ENCODE measurements around the gene SNX25. TPM values are rescaled to one million over a fixed set of nuclear protein-coding genes. Genes with fewer than 3 reads are reported as not detected.

SNX25 gene
- total RNA-seq, 1 experiment from 2014 or later, result 3.5 TPM

DNA sequence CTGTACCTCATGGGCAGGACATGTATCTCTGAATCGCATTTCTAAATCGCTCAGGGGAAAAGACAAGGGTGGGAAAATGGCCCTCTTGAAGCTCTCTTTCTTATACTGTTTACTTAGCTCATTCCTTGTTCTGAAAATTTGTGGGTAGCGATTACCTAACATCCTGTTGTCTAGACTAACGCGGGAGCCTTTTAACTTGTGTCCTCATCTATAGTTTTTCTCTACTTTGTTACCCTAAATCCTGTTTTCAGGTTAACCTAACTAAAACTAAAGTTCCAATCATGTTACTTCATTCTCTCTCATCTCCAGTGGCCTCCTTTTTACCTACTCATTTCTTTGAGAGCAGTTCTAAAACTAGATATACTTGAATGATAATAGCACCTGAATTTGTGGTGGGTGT, 45.0 kb downstream of the SNX25 start:
- POLR2A ChIA-PET (ENCODE audit: low non-redundant PET), result interaction anchor here (0.5 kb wide), 1 partner anchor 178 kb away, joined by 3 read pairs; no protein-coding TSS in a partner anchor
- TF ChIP-seq, protein P1, sequence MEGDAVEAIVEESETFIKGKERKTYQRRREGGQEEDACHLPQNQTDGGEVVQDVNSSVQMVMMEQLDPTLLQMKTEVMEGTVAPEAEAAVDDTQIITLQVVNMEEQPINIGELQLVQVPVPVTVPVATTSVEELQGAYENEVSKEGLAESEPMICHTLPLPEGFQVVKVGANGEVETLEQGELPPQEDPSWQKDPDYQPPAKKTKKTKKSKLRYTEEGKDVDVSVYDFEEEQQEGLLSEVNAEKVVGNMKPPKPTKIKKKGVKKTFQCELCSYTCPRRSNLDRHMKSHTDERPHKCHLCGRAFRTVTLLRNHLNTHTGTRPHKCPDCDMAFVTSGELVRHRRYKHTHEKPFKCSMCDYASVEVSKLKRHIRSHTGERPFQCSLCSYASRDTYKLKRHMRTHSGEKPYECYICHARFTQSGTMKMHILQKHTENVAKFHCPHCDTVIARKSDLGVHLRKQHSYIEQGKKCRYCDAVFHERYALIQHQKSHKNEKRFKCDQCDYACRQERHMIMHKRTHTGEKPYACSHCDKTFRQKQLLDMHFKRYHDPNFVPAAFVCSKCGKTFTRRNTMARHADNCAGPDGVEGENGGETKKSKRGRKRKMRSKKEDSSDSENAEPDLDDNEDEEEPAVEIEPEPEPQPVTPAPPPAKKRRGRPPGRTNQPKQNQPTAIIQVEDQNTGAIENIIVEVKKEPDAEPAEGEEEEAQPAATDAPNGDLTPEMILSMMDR (conservative IDR thresholded peaks at IDR 0.05; ENCODE audit: low read depth, low read length), result no peak
- no peak for TF ChIP-seq EZH2 (IDR thresholded peaks at IDR 0.05; ENCODE audit: borderline replicate concordance, low read depth, low read length, poor library complexity, severe bottlenecking)
- Histone ChIP-seq H3K36me3 (ENCODE audit: insufficient read depth, low read length, poor library complexity, severe bottlenecking) (no peaks in the 10 kb centered on the region), H3K27me3 (replicated peaks; ENCODE audit: insufficient read depth, low read depth, low read length, poor library complexity) (no peaks in the 10 kb centered on the region), H3K27ac (ENCODE audit: low read depth, low read length, poor library complexity, severe bottlenecking) (no peak overlapping the region), H3K4me1 (ENCODE audit: insufficient read depth, low read length, poor library complexity, severe bottlenecking) (peaks cover 6% of the 10 kb centered on the region), H3K9me3 (ENCODE audit: low read depth, low read length, poor library complexity, severe bottlenecking) (no peaks in the 10 kb centered on the region), H3K4me3 (ENCODE audit: low read depth, low read length, poor library complexity, severe bottlenecking) (no peak overlapping the region)
- CTCF ChIA-PET, result no interaction called here
- no TSS peak for BruUV-seq (replicated peaks)
- intact Hi-C loops (cut with micrococcal nuclease; ENCODE audit: unreplicated experiment), result no loop called here
- no peak for DNase-seq (ENCODE audit: low spot score)

DNA sequence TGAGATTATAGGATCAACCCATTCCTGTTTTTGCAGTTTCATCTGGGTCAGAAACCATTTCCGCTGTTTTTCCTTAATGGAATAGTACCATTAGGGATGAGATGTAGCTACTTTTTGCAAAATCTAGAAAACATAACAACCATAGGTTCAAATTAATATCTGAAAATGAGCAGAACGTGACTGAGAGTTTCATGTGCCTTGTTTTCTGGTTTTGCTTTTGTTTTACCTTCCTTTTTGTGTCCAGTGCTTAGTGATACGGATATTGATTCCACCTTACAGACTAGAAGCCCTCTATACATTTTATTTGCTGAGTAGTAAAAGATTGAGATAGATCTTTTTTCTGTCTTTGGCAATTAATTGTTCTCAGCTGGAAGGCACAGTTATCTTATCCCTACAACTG, 46.5 kb downstream of the SNX25 start:
- no TSS peak for BruUV-seq (replicated peaks)
- ChIA-PET CTCF (no interaction called here), POLR2A (ENCODE audit: low non-redundant PET) (no interaction called here)
- no peaks in the 10 kb centered on the region for H3K27me3 ChIP-seq (replicated peaks; ENCODE audit: insufficient read depth, low read depth, low read length, poor library complexity)
- no peak for TF ChIP-seq EZH2 (IDR thresholded peaks at IDR 0.05; ENCODE audit: borderline replicate concordance, low read depth, low read length, poor library complexity, severe bottlenecking)
- TF ChIP-seq, protein P1 (conservative IDR thresholded peaks at IDR 0.05; ENCODE audit: low read depth, low read length), result no peak
- H3K36me3 ChIP-seq (ENCODE audit: insufficient read depth, low read length, poor library complexity, severe bottlenecking), result no peaks in the 10 kb centered on the region
- H3K4me3 ChIP-seq (ENCODE audit: low read depth, low read length, poor library complexity, severe bottlenecking), result no peak overlapping the region
- peaks cover 6% of the 10 kb centered on the region for H3K4me1 ChIP-seq (ENCODE audit: insufficient read depth, low read length, poor library complexity, severe bottlenecking)
- no peak overlapping the region for H3K27ac ChIP-seq (ENCODE audit: low read depth, low read length, poor library complexity, severe bottlenecking)
- DNase-seq (ENCODE audit: low spot score), result no peak
- no peaks in the 10 kb centered on the region for H3K9me3 ChIP-seq (ENCODE audit: low read depth, low read length, poor library complexity, severe bottlenecking)
- intact Hi-C loops (cut with micrococcal nuclease; ENCODE audit: unreplicated experiment), result no loop called here

DNA sequence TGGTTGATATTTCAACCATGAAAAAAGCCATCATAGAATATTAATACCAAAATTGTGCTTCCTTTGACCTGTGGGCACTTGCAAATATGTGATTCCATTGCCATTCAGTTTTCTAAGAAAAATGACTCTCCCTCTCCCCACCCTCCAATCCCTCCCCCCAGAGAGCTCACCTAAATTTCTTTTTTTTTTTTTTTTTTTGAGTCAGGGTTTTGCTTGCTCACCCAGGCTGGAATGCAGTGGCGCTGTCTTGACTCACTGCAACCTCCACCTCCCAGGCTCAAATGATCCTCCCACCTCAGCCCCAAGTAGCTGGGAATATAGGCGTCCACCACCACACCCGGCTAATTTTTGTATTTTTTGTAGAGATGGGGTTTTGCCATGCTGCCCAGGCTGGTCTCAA, 47.0 kb downstream of the SNX25 start:
- no peak for DNase-seq (ENCODE audit: low spot score)
- CTCF ChIA-PET, result interaction anchor here (0.7 kb wide), 1 partner anchor 95 kb away, joined by 3 read pairs; no protein-coding TSS in a partner anchor
- BruUV-seq (replicated peaks), result no TSS peak
- H3K36me3 ChIP-seq (ENCODE audit: insufficient read depth, low read length, poor library complexity, severe bottlenecking), result no peaks in the 10 kb centered on the region
- H3K4me1 ChIP-seq (ENCODE audit: insufficient read depth, low read length, poor library complexity, severe bottlenecking), result peaks cover 6% of the 10 kb centered on the region
- POLR2A ChIA-PET (ENCODE audit: low non-redundant PET), result no interaction called here
- no peak overlapping the region for H3K4me3 ChIP-seq (ENCODE audit: low read depth, low read length, poor library complexity, severe bottlenecking)
- intact Hi-C loops (cut with micrococcal nuclease; ENCODE audit: unreplicated experiment), result no loop called here
- TF ChIP-seq EZH2 (IDR thresholded peaks at IDR 0.05; ENCODE audit: borderline replicate concordance, low read depth, low read length, poor library complexity, severe bottlenecking), result no peak
- TF ChIP-seq, protein P1 (conservative IDR thresholded peaks at IDR 0.05; ENCODE audit: low read depth, low read length), result no peak
- no peaks in the 10 kb centered on the region for H3K27me3 ChIP-seq (replicated peaks; ENCODE audit: insufficient read depth, low read depth, low read length, poor library complexity)
- H3K9me3 ChIP-seq (ENCODE audit: low read depth, low read length, poor library complexity, severe bottlenecking), result no peaks in the 10 kb centered on the region
- no peak overlapping the region for H3K27ac ChIP-seq (ENCODE audit: low read depth, low read length, poor library complexity, severe bottlenecking)

Measured in A673 (cell line).